ENCODE data around the gene PLA2G2D. TPM values are rescaled to one million over a fixed set of nuclear protein-coding genes. Genes with fewer than 3 reads are reported as not detected.

PLA2G2D gene
- total RNA-seq, 1 donor from 2014 or later: 0.27 TPM

- intact Hi-C loops (cut with DNase I): no loop called here
- Histone ChIP-seq H3K27ac (peak overlapping the region; percentile 18), H3K36me3 (no peaks in the 10 kb centered on the region), H3K9me3 (peaks cover 18% of the 10 kb centered on the region), H3K4me3 (no peak overlapping the region), H3K4me1 (peaks cover 7% of the 10 kb centered on the region), H3K27me3 (ENCODE audit: low read depth) (peaks cover 3% of the 10 kb centered on the region)
- TF ChIP-seq, protein P1, sequence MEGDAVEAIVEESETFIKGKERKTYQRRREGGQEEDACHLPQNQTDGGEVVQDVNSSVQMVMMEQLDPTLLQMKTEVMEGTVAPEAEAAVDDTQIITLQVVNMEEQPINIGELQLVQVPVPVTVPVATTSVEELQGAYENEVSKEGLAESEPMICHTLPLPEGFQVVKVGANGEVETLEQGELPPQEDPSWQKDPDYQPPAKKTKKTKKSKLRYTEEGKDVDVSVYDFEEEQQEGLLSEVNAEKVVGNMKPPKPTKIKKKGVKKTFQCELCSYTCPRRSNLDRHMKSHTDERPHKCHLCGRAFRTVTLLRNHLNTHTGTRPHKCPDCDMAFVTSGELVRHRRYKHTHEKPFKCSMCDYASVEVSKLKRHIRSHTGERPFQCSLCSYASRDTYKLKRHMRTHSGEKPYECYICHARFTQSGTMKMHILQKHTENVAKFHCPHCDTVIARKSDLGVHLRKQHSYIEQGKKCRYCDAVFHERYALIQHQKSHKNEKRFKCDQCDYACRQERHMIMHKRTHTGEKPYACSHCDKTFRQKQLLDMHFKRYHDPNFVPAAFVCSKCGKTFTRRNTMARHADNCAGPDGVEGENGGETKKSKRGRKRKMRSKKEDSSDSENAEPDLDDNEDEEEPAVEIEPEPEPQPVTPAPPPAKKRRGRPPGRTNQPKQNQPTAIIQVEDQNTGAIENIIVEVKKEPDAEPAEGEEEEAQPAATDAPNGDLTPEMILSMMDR (IDR thresholded peaks at IDR 0.05): no peak
- peak in 1 of 2 donors; percentile 44 for ATAC-seq
- DNase-seq: no peak
These were observed 45.4 kb upstream of the PLA2G2D start for GRCh38 chr1:20164694-20165202.

- intact Hi-C loops (cut with DNase I): no loop called here
- ATAC-seq: no peak
- no peaks in the 10 kb centered on the region for H3K36me3 ChIP-seq
- TF ChIP-seq, protein P1 (IDR thresholded peaks at IDR 0.05): no peak
- no peak for DNase-seq
- no peak overlapping the region for H3K27ac ChIP-seq
- peaks cover 10% of the 10 kb centered on the region for H3K4me1 ChIP-seq
- peaks cover 30% of the 10 kb centered on the region for H3K9me3 ChIP-seq
- no peaks in the 10 kb centered on the region for H3K27me3 ChIP-seq (ENCODE audit: low read depth)
- no peak overlapping the region for H3K4me3 ChIP-seq
These were observed 40.7 kb upstream of the PLA2G2D start for GRCh38 chr1:20160034-20160433.

GRCh38 chr1:20158358-20159070, 39.2 kb upstream of the PLA2G2D start:
- TF ChIP-seq, protein P1 (IDR thresholded peaks at IDR 0.05): no peak
- no peak for ATAC-seq
- Histone ChIP-seq H3K4me1 (peaks cover 14% of the 10 kb centered on the region), H3K9me3 (peaks cover 30% of the 10 kb centered on the region), H3K4me3 (no peak overlapping the region), H3K27me3 (ENCODE audit: low read depth) (no peaks in the 10 kb centered on the region), H3K27ac (no peak overlapping the region), H3K36me3 (no peaks in the 10 kb centered on the region)
- intact Hi-C loops (cut with DNase I): no loop called here
- no peak for DNase-seq

DNA sequence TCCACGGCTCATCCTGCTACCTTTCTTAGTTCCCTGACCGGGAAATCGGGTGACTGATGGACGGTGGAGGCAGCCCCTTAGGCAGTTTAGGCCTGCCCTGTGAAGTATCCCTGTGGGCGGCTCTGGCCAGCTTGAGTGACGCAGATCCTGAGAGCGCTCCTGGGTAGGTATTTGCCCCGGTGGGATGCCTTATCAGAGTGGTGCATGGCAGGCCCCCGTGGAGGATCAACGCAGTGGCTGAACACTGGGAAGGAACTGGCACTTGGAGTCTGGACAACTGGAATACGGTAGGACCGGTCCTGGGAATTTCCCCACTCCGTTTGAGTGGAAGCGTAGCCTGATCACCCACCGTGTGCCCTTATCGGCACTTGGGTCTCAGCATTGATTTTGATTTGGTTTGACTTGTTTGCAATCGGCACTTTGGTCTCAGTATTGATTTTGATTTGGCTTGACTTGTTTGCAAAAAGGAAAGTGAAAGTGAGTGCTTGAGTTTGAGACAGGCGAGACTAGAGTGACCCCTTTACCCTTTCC, 35.0 kb upstream of the PLA2G2D start:
- DNase-seq: no peak
- H3K9me3 ChIP-seq: peaks cover 8% of the 10 kb centered on the region
- peaks cover 4% of the 10 kb centered on the region for H3K27me3 ChIP-seq (ENCODE audit: low read depth)
- intact Hi-C loops (cut with DNase I): no loop called here
- H3K27ac ChIP-seq: peak overlapping the region; percentile 74
- peak in 1 of 2 donors; percentile 28 for ATAC-seq
- peaks cover 31% of the 10 kb centered on the region for H3K4me1 ChIP-seq
- H3K36me3 ChIP-seq: no peaks in the 10 kb centered on the region
- TF ChIP-seq, protein P1 (IDR thresholded peaks at IDR 0.05): no peak
- H3K4me3 ChIP-seq: peak overlapping the region; percentile 27

DNA sequence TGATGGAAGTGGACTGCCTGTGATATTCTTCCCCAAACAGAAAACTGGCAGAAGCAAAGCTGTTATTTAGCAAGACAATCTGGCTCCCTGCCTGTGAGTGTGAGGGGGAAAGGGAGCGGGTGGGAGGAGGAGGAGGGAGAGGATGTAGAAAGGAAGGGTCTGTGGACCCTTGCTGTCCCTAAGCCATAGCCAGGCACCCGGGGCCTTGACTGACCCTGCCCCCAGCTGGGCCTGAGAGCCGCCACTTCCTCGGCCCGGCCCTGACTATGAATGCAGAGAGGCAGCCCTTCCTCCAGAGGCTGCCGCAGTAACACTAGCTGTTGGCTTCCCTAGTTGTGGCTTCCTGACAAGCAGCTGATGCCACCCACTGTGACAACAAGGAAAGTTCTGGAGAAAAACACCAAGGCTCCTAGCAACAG, 33.7 kb upstream of the PLA2G2D start:
- Histone ChIP-seq H3K4me3 (no peak overlapping the region), H3K4me1 (peaks cover 31% of the 10 kb centered on the region), H3K9me3 (no peaks in the 10 kb centered on the region), H3K27ac (peak overlapping the region; percentile 74), H3K27me3 (ENCODE audit: low read depth) (peaks cover 4% of the 10 kb centered on the region), H3K36me3 (no peaks in the 10 kb centered on the region)
- peak; percentile 61 to 74 for ATAC-seq
- intact Hi-C loops (cut with DNase I): no loop called here
- DNase-seq: peak; percentile 67
- TF ChIP-seq, protein P1 (IDR thresholded peaks at IDR 0.05): no peak

All from lower lobe of right lung (tissue), 2 donors.